Endothelial cell of umbilical vein (primary cell): Measurements from ENCODE around the gene TUNAR. TPM values are rescaled to one million over a fixed set of nuclear protein-coding genes. Genes with fewer than 3 reads are reported as not detected.

Experiments
- BruUV-seq: library from RNA; stranded (reverse); fragments of 400-500 nt; replicated peaks from 2 replicates; lab custom pipeline; 2021; lab: Mats Ljungman, UMichigan
- CTCF ChIA-PET: fragments of 300-600, 350-600 bp; sonication (Branson Sonifier 250); formaldehyde crosslinking; loops from one replicate; lab custom pipeline; 2021; ENCODE audit warnings: antibody characterized with exemption, inconsistent platforms; lab: Charles Lee
- POLR2A ChIA-PET: fragments of 300-600, 350-600 bp; sonication (Branson Sonifier 250); formaldehyde crosslinking; loops from one replicate; lab custom pipeline; 2021; ENCODE audit warnings: antibody characterized with exemption, inconsistent platforms; lab: Charles Lee
- DNase-seq: peaks from one replicate; pipeline ENCODE4 v3.0.0-alpha.2; 2011; ENCODE audit warnings: low read depth, low spot score
- FAIRE-seq: peaks from 2 replicates; lab custom pipeline; 2011; peaks lifted over from hg19 to GRCh38; lab: Jason Lieb, UNC
- H2AFZ ChIP-seq: 2 replicates; pipeline ENCODE4 v1.6.0; 2012; ENCODE audit warnings: low read depth, low read length, control low read depth, inconsistent platforms
- H3K27ac ChIP-seq: 2 replicates; pipeline ENCODE4 v1.5.1; 2011; ENCODE audit warnings: low read depth, mild to moderate bottlenecking, control low read depth, low read length, moderate library complexity; ENCODE audit not compliant: insufficient read depth
- H3K27me3 ChIP-seq, 2 experiments: 2 replicates each; pipeline versions ENCODE4 v1.6.0 to v1.6.1; 2011; ENCODE audit warnings: low read length in 2 of 2, mixed read lengths in 1 of 2; ENCODE audit not compliant: control insufficient read depth in 2 of 2, insufficient read depth in 2 of 2
- H3K36me3 ChIP-seq, 2 experiments: 2 replicates in 1 of 2; 3 replicates in 1 of 2; pipeline ENCODE4 v1.5.1; 2011; ENCODE audit warnings: low read length in 2 of 2, mild to moderate bottlenecking in 1 of 2, moderate library complexity in 1 of 2; ENCODE audit not compliant: control insufficient read depth in 2 of 2, insufficient read depth in 2 of 2; ENCODE audit errors: extremely low read depth in 1 of 2
- H3K4me1 ChIP-seq: 3 replicates; pipeline ENCODE4 v1.5.1; 2011; ENCODE audit warnings: mild to moderate bottlenecking, low read length; ENCODE audit not compliant: control insufficient read depth, insufficient read depth; ENCODE audit errors: extremely low read depth
- H3K4me2 ChIP-seq: 2 replicates; pipeline ENCODE4 v1.6.1; 2011; ENCODE audit warnings: low read length, control low read depth, mixed read lengths; ENCODE audit not compliant: insufficient read depth
- H3K4me3 ChIP-seq, 3 experiments: fragments of 200-600 bp in 1 of 3; sonication (generic), shearing (Covaris generic) in 1 of 3; replicated peaks in 1 of 3; 2 replicates each; pipeline ENCODE4 v1.5.1; 2011 to 2016; ENCODE audit warnings: control low read depth in 3 of 3, low read length in 3 of 3, mild to moderate bottlenecking in 2 of 3, inconsistent platforms in 1 of 3, low read depth in 1 of 3, moderate library complexity in 1 of 3; ENCODE audit not compliant: insufficient read depth in 1 of 3
- H3K79me2 ChIP-seq: 2 replicates; pipeline ENCODE4 v1.6.0; 2012; ENCODE audit warnings: low read length, inconsistent platforms; ENCODE audit not compliant: control insufficient read depth, insufficient read depth
- H3K9ac ChIP-seq: replicated peaks from 2 replicates; pipeline ENCODE3; 2011; ENCODE audit warnings: low read length, control low read depth; ENCODE audit not compliant: insufficient read depth; ENCODE audit errors: extremely low read depth
- H3K9me1 ChIP-seq: replicated peaks from 3 replicates; pipeline ENCODE4 v1.6.0; 2011; ENCODE audit warnings: mild to moderate bottlenecking, low read length; ENCODE audit not compliant: control insufficient read depth, insufficient read depth; ENCODE audit errors: extremely low read depth
- H3K9me3 ChIP-seq: replicated peaks from 2 replicates; pipeline ENCODE4 v1.5.1; 2012; ENCODE audit warnings: low read length, inconsistent platforms; ENCODE audit not compliant: control insufficient read depth, insufficient read depth
- H4K20me1 ChIP-seq: replicated peaks from 2 replicates; pipeline ENCODE3; 2011; ENCODE audit warnings: mild to moderate bottlenecking, low read length; ENCODE audit not compliant: control insufficient read depth, insufficient read depth; ENCODE audit errors: extremely low read depth
- EZH2 ChIP-seq: IDR thresholded peaks from 2 replicates; pipeline ENCODE4 v1.6.1; 2012; ENCODE audit warnings: borderline replicate concordance, low read depth, mild to moderate bottlenecking, moderate library complexity, low read length, inconsistent platforms; ENCODE audit not compliant: severe bottlenecking
- FOS ChIP-seq: IDR thresholded peaks from 2 replicates; pipeline ENCODE4 v1.6.1; 2011; ENCODE audit warnings: mild to moderate bottlenecking, low read length, moderate library complexity, borderline replicate concordance; ENCODE audit not compliant: insufficient read depth
- GATA2 ChIP-seq: IDR thresholded peaks from 2 replicates; pipeline ENCODE4 v1.7.0; 2011; ENCODE audit warnings: low read depth, mild to moderate bottlenecking, moderate library complexity, mixed read lengths, low read length; ENCODE audit not compliant: insufficient read length, insufficient read depth
- JUN ChIP-seq: IDR thresholded peaks from 2 replicates; pipeline ENCODE4 v1.6.1; 2011; ENCODE audit warnings: borderline replicate concordance, low read depth; ENCODE audit not compliant: insufficient read length, insufficient read depth
- MYC ChIP-seq: IDR thresholded peaks from one replicate; pipeline ENCODE4 v1.6.1; 2011; ENCODE audit warnings: mild to moderate bottlenecking, low read depth, low read length
- POLR2A ChIP-seq: IDR thresholded peaks from 2 replicates; pipeline ENCODE4 v1.6.1; 2012; ENCODE audit warnings: low read depth, mild to moderate bottlenecking, control low read depth, low read length
- POLR2AphosphoS5 ChIP-seq: IDR thresholded peaks from 2 replicates; pipeline ENCODE4 v1.6.1; 2012; ENCODE audit warnings: low read depth, mild to moderate bottlenecking, control low read depth, low read length, moderate library complexity; ENCODE audit not compliant: insufficient read depth
- dilution Hi-C: fragments of 300-500 bp; cut with MboI; formaldehyde crosslinking; loops from one replicate; pipeline ENCODE4 v1.15.0; 2019; ENCODE audit warnings: low sequenced_read_pairs; ENCODE audit not compliant: extremely low pct_ligation_motif_present
- intact Hi-C: fragments of 100-400 bp; cut with micrococcal nuclease; formaldehyde crosslinking; loops from one replicate; pipeline ENCODE4 v1.10.0; 2022
- polyA plus RNA-seq, 4 experiments: library from polyadenylated mRNA; depleted of rRNA in 3 of 4; stranded (reverse) in 3 of 4; unstranded in 1 of 4; fragments of >200 nt; gene quantifications; 2 replicates each; pipeline versions ENCODE4 v1.2.1 to v1.2.3, GENCODE V29; 2011 to 2012; ENCODE audit warnings: missing spikeins in 1 of 4
- total RNA-seq: library from RNA; stranded (reverse); gene quantifications from 2 replicates; pipeline ENCODE4 v1.2.3, GENCODE V29; 2021
- TF ChIP-seq, protein P1 (sequence below): IDR thresholded peaks from 2 replicates; pipeline ENCODE4 v1.6.1; 2011; ENCODE audit not compliant: insufficient read depth, insufficient read length
- TF ChIP-seq, protein P2 (sequence below), 2 donors: IDR thresholded peaks; 1 replicate in 1 of 2; 2 replicates in 1 of 2; pipeline ENCODE4 v1.5.1; 2011; ENCODE audit warnings: low read length in 2 of 2, mild to moderate bottlenecking in 2 of 2, moderate library complexity in 2 of 2, control low read depth in 1 of 2, inconsistent platforms in 1 of 2, low read depth in 1 of 2; ENCODE audit not compliant: insufficient read depth in 1 of 2; ENCODE audit errors: extremely low read depth in 1 of 2

TUNAR gene
- total and polyA plus RNA-seq, 2 donors (not counting 3 experiments of a cell fraction or from before 2014, with no cell fraction given), result not detected

DNA sequence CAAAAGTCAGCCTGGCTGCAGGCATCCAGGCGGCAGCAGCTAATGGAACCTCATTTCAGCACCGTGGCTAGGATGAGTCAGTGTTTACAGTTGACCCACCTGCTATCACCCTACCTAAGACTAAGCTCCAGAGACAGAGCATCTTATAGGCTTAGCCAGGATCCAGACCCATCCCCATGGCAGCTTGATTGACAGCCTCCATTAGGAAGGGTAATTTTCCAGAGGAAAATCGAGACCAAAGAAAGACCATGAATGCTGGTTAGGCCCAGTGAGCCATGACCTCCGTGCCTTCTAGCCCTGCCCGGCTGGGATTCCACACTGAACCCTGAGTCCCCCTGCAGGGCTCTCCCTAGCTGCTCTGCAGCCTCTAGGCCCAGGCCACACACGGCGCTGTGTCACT is 38.7 kb downstream of the TUNAR start:
- H3K36me3 ChIP-seq, result no peaks in the 10 kb centered on the region
- no peaks in the 10 kb centered on the region for H3K4me1 ChIP-seq
- H3K9ac ChIP-seq, result no peak overlapping the region
- no peak overlapping the region for H3K4me2 ChIP-seq
- no peak overlapping the region for H3K4me3 ChIP-seq
- dilution Hi-C loops, result no loop called here
- FAIRE-seq, result no peak
- H4K20me1 ChIP-seq, result no peaks in the 10 kb centered on the region
- intact Hi-C loops, result no loop called here
- DNase-seq, result no peak
- ChIA-PET POLR2A (no interaction called here), CTCF (no interaction called here)
- no peak overlapping the region for H3K27ac ChIP-seq
- no peaks in the 10 kb centered on the region for H3K79me2 ChIP-seq
- no peak overlapping the region for H2AFZ ChIP-seq
- no peaks in the 10 kb centered on the region for H3K9me3 ChIP-seq
- H3K9me1 ChIP-seq, result no peaks in the 10 kb centered on the region
- H3K27me3 ChIP-seq, result no peaks in the 10 kb centered on the region
- TF ChIP-seq JUN (no peak), FOS (no peak), MYC (no peak), GATA2 (no peak), POLR2A (no peak), POLR2AphosphoS5 (no peak), EZH2 (no peak)
- TF ChIP-seq, protein P1, sequence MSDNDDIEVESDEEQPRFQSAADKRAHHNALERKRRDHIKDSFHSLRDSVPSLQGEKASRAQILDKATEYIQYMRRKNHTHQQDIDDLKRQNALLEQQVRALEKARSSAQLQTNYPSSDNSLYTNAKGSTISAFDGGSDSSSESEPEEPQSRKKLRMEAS, result no peak
- TF ChIP-seq, protein P2, sequence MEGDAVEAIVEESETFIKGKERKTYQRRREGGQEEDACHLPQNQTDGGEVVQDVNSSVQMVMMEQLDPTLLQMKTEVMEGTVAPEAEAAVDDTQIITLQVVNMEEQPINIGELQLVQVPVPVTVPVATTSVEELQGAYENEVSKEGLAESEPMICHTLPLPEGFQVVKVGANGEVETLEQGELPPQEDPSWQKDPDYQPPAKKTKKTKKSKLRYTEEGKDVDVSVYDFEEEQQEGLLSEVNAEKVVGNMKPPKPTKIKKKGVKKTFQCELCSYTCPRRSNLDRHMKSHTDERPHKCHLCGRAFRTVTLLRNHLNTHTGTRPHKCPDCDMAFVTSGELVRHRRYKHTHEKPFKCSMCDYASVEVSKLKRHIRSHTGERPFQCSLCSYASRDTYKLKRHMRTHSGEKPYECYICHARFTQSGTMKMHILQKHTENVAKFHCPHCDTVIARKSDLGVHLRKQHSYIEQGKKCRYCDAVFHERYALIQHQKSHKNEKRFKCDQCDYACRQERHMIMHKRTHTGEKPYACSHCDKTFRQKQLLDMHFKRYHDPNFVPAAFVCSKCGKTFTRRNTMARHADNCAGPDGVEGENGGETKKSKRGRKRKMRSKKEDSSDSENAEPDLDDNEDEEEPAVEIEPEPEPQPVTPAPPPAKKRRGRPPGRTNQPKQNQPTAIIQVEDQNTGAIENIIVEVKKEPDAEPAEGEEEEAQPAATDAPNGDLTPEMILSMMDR (IDR thresholded peaks at IDR 0.05; ENCODE audit: extremely low read depth in 1 of 2, insufficient read depth in 1 of 2, low read depth in 1 of 2, low read length in 2 of 2), result no peak
- no TSS peak for BruUV-seq
